RWPE2 (cell line): ENCODE results near the gene ANKRD16.
"Not testable (repeated sequence)": the region's sequence is repeated elsewhere in the genome, so short reads cannot be mapped to it uniquely, and the experiment has no call there.

ENCODE experiments used
- ATAC-seq: fragments of 200-7000 bp; cut with Tn5 transposase; 3 replicates; pipeline ENCODE4 v1.9.1; 2021; ENCODE audit warnings: low read depth
- DNase-seq: peaks from one replicate; pipeline ENCODE4 v3.0.0-alpha.2; 2020; ENCODE audit warnings: low spot score
- H3K27ac ChIP-seq: fragments of 450-650 bp; 2 replicates; pipeline ENCODE4 v1.5.1; 2017; ENCODE audit warnings: mild to moderate bottlenecking; ENCODE audit not compliant: poor library complexity, severe bottlenecking
- H3K27me3 ChIP-seq: fragments of 250-450 bp; sonication (Bioruptor Pico); 2 replicates; pipeline ENCODE4 v1.5.1; 2021; ENCODE audit warnings: mild to moderate bottlenecking, moderate library complexity; ENCODE audit not compliant: insufficient read depth, poor library complexity, severe bottlenecking
- H3K36me3 ChIP-seq: fragments of 250-450 bp; sonication (Bioruptor Pico); 2 replicates; pipeline ENCODE4 v1.5.1; 2020; ENCODE audit warnings: low read depth, mild to moderate bottlenecking, moderate library complexity
- H3K4me1 ChIP-seq: fragments of 250-450 bp; sonication (Bioruptor Pico); 2 replicates; pipeline ENCODE4 v1.5.1; 2021; ENCODE audit warnings: mild to moderate bottlenecking, moderate library complexity; ENCODE audit not compliant: insufficient read depth, poor library complexity, severe bottlenecking
- H3K4me3 ChIP-seq: fragments of 250-450 bp; sonication (Bioruptor Pico); 2 replicates; pipeline ENCODE4 v1.5.1; 2021; ENCODE audit warnings: mild to moderate bottlenecking, moderate library complexity; ENCODE audit not compliant: severe bottlenecking
- H3K9me3 ChIP-seq: fragments of 250-450 bp; sonication (Bioruptor Pico); 2 replicates; pipeline ENCODE4 v1.5.1; 2021; ENCODE audit warnings: mild to moderate bottlenecking, moderate library complexity; ENCODE audit not compliant: severe bottlenecking
- CTCF ChIP-seq: fragments of 450-650 bp; IDR thresholded peaks from one replicate; pipeline ENCODE4 v1.5.1; 2017; ENCODE audit warnings: mild to moderate bottlenecking, moderate library complexity; ENCODE audit not compliant: poor library complexity, severe bottlenecking

ANKRD16 gene

GRCh38 chr10:5855979-5856700, 33.6 kb downstream of the ANKRD16 start:
- TF ChIP-seq CTCF = no peak
- no peaks in the 10 kb centered on the region for H3K9me3 ChIP-seq
- no peak for ATAC-seq
- no peak overlapping the region for H3K27ac ChIP-seq
- no peak for DNase-seq
- H3K4me1 ChIP-seq = peaks cover 3% of the 10 kb centered on the region
- no peaks in the 10 kb centered on the region for H3K36me3 ChIP-seq
- H3K4me3 ChIP-seq = no peak overlapping the region
- H3K27me3 ChIP-seq = no peaks in the 10 kb centered on the region

GRCh38 chr10:5854131-5854475, 35.6 kb downstream of the ANKRD16 start:
- Histone ChIP-seq H3K4me3 (no peak overlapping the region), H3K27me3 (no peaks in the 10 kb centered on the region), H3K9me3 (no peaks in the 10 kb centered on the region), H3K36me3 (no peaks in the 10 kb centered on the region), H3K4me1 (no peaks in the 10 kb centered on the region), H3K27ac (no peak overlapping the region)
- DNase-seq = no peak
- TF ChIP-seq CTCF = no peak
- ATAC-seq = no peak

GRCh38 chr10:5846667-5847066, 43.0 kb downstream of the ANKRD16 start:
- DNase-seq, ATAC-seq, H3K36me3 ChIP-seq, H3K27me3 ChIP-seq, H3K9me3 ChIP-seq, H3K4me1 ChIP-seq, H3K27ac ChIP-seq, H3K4me3 ChIP-seq: not testable (repeated sequence)

GRCh38 chr10:5844345-5845055, 45.2 kb downstream of the ANKRD16 start:
- no peak for DNase-seq
- H3K4me3 ChIP-seq = no peak overlapping the region
- H3K9me3 ChIP-seq = no peaks in the 10 kb centered on the region
- no peaks in the 10 kb centered on the region for H3K27me3 ChIP-seq
- no peak for ATAC-seq
- TF ChIP-seq CTCF = no peak
- no peak overlapping the region for H3K27ac ChIP-seq
- no peaks in the 10 kb centered on the region for H3K36me3 ChIP-seq
- no peaks in the 10 kb centered on the region for H3K4me1 ChIP-seq

- Histone ChIP-seq H3K27ac (no peak overlapping the region), H3K27me3 (no peaks in the 10 kb centered on the region), H3K9me3 (no peaks in the 10 kb centered on the region), H3K36me3 (no peaks in the 10 kb centered on the region), H3K4me3 (no peak overlapping the region), H3K4me1 (no peaks in the 10 kb centered on the region)
- no peak for TF ChIP-seq CTCF
- DNase-seq (no peak), ATAC-seq (no peak)
These were observed 45.9 kb downstream of the ANKRD16 start for GRCh38 chr10:5843686-5844344.
